NCI-H2171 treated with DMSO at 0.1 percent for 48 hours (cell line): Measurements from ENCODE around the gene RALY.

ENCODE experiments used
- DNase-seq: peaks from one replicate; lab custom pipeline; 2025; lab: John Stamatoyannopoulos, UW

RALY gene

GRCh38 chr20:34076952-34077351 is 83.2 kb downstream of the RALY start:
- no peak for DNase-seq

DNA sequence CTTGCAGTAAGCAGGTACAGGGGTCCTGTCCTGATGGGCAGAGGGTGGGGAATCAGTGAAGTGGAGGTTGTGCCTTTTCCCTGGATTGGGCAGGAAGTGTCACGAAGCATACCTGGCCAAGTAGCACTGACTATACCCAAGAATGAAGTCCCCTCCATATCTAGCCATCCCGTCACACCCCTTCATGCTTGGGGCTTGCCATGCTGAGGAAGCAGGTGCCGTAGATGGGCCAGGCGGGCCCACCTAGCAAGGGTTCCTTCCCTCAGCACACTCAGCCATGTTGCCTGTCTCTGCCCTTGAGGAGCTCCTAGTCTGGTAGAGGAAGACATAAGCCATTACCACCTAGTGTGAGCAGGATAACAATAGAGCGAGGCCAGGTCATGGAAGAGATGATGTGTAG is 84.8 kb downstream of the RALY start:
- DNase-seq, result no peak

- no peak for DNase-seq
These were observed 86.1 kb downstream of the RALY start for GRCh38 chr20:34079818-34080217.

DNA sequence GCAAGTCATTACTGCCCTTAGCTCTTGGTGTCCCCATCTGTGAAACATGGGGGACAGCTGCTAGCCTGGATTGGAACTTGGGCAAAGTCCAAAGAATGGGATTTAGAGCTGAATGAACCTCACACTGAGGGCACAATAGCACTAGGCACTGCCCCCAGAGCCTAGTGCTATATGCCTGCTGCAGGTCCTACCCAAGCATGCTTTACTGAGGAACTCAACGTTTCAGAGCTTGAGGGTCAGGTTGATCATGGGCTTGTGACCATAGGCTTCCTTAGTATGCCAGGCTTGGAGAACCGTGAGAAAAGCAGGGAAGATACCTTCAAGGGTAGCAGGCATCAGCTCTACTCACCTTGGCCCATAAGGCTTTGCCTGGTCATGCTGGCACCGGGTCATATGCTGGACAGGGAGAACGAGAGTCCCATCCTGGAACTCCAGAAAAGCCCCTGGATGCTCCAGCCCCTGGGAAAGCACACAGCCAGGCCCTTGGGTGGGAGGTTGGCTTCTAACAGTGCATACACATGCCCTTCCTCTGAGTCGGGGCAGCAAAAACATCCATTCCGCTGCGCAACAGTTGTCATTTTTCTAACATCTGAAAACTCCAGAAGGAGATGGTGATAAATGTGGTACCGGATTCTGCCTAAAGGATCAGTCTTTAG is 88.6 kb downstream of the RALY start:
- no peak for DNase-seq

- DNase-seq, result no peak
These were observed 89.4 kb downstream of the RALY start for GRCh38 chr20:34083137-34083536.

DNA sequence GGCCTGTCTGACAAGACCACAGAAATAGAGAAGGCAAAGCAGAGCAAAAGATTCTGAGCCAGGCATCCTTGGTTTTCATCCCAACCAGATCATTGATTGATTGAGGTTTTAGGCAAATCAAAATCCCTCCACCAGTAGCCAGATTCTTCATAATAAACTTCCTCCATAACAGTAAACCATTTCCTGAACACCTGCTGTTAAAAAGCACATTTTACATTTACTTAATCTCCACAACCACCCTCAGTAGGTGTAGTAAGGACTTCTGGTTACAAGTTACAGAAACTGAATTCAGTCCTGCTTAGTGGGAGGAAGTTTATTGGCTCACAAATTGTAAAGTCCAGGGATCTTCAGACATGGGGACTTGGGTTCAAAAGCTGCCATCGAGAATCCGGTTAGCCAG is 90.1 kb downstream of the RALY start:
- DNase-seq, result no peak

DNA sequence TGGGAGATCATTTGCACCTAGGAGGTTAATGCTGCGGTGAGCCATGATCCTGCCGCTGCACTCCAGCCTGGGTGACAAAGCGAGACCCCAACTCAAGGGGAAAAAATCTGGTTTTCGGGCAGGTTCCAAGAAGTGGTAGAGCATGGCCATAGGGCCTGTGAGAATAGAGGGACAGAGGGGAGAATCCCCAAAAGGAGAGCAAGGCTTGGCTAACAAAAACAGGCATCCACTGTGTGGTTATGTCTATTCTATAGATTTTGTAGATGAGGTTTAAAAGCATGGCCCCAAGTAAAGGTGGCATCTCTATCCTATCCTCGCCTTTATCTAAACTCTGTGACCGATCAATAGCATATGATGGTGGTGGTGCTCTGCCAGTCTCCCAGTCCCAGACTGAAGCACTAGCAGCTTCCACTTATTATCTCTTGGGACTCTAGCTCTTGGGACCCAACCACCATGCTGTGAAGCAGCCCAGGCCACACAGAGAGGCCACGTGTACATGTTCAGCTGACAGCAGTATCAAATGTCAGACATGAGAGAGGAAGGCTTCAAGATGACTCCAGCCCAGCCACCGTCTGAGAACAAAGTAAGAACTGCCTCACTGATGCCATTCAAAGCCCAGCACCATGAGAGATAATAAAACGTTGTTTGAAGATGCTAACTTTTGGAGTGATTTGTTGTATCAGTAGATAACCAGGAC is 90.7 kb downstream of the RALY start:
- peak; percentile 80 for DNase-seq

- no peak for DNase-seq
These were observed 91.9 kb downstream of the RALY start for GRCh38 chr20:34085544-34086040.

- peak; percentile 37 for DNase-seq
These were observed 94.8 kb downstream of the RALY start for GRCh38 chr20:34088305-34089174.

- DNase-seq, result peak; percentile 56
These were observed 95.4 kb downstream of the RALY start for GRCh38 chr20:34089175-34089479.

DNA sequence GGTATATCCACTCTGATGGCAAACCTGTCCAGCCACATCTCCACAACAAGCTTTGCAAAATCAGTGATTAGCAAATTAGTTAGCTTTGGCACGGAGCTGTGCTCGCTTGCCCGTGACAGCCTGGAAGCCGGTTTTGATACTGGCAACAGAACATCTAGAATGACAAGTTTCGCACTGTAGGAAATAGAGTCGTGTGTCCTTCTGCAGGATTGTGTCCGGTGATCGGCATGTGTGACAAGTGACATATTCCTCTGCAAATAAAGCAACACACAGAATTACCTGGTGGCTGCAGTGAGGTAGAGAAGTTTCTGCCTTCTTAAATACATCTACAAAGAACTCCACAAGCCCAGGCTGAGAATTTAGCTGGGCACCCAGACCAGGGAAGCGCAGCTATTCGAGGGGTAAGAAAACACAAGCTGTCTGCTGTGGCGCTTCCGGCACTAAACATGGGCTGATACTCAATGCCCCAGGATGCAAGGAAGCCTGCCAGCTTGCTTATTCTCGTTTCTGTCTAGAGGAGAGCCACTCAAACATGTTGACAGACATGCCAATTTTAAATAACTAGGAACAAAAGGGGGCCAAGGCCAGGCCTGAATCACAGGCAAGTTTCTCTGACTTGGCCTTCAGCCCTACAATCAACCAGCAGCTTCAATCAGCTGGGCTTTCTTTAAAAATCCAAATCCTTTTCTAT is 96.1 kb downstream of the RALY start:
- DNase-seq, result peak; percentile 42

GRCh38 chr20:34090645-34091044 is 96.9 kb downstream of the RALY start:
- DNase-seq, result no peak

DNA sequence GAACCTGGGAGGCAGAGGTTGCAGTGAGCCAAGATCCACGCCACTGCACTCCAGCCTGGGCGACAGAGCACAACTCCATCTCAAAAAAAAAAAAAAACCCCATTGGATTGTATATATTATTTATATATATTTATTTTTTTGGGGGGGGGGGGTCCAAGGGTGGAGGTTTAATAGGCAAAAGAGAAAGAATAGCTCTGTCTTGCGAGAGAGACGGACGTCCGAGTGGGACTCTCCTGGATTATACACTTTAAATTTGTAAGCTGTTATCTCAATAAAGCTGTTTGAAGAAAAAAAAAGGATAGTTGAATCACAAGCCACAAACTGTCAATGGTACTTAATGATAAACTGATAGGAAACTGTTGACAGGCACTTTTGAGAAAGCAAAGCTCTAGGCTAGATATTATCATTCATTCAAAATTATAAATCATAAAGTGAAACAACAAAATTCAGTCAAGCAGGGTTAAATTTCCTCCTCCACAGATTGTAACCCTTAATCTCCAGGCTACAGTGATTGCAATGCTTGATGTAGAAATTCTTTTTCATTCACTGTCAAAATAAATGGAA is 98.0 kb downstream of the RALY start:
- no peak for DNase-seq

DNA sequence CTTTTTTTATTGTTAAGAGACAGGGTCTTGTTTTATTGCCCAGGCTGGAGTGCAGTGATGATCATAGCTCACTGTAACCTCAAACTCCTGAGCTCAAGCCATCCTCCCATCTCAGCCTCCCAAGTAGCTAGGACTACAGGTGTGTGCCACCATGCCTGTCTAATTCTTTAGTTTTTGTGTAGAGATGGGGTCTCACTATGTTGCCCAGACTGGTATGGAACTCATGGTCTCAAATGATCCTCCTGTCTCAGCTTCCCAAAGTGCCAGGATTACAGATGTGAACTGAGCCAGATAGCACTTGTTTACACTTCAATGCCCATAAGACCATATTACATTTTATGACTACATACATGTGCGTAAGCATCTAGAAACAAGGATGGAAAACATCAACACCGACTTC is 100.2 kb downstream of the RALY start:
- DNase-seq, result no peak

DNA sequence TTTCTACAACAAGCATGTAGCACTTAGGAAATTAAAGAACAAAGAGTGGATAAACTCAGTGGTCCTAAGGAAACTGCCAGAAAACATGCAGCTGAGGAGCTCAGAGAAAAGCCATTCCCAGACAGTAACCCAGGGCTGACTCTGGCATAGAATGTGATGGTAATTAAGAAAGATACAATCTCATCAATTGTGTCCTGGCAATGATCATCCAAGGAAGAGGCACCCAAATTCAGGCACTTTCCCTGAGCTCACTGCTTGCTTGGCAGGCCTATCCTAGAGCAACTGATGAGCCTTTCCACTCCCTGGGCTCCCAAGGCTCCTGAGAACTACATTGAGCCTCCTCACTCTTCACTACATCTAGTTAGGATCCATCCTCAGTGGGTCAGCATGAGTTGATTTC is 102.1 kb downstream of the RALY start:
- no peak for DNase-seq

DNA sequence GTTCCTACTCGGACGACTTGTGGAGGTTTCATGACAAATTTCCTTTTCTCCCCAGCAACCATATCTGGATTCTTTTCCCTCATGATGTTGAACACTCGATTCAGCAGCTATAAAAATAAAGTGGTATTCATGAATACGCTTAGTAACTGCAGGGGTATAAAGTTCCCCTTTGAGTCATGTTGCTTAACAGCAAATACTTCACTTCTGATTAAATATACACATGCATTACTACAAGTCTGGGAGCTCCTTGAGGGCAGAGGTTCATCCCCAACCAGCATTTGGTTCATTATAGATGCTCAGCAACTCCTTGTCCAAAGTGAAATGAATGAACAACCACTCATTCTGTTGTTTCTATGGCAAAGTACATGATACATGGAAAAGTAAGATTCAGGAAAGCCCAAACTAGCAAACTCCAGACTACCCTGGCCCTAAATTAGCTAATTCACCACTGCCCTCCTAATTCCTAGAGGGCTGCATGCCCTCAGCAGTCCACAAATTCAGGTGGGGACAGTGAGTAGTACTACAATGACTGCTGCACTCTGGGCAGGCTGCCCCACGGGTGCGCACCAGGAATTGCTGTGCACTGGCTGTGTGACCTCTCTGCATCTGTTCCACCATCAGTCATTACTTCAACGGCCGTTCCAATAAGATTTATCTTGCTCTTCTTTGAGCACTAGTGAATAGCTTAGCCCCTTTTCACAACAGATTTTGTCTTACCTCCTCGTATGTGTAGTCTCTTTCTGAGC is 103.2 kb downstream of the RALY start:
- no peak for DNase-seq

GRCh38 chr20:34098570-34098969 is 104.9 kb downstream of the RALY start:
- DNase-seq, result no peak

DNA sequence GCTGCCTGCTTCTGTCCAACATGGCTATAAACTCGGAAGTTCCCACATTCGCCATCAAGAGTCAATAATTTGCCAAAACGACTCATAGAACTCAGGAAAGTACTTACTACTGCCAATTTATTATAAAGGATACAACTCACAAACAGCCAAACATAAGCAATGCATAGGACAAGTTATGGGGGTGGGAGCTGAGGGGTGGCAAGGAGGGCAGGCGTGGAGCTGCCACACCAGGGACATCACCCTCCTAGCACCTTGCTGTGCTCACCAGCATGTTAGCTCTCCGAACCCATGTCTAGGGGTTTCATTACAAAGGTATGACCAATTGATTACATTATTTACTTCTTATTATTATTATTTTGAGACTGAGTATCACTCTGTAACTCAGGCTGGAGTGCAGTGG is 106.0 kb downstream of the RALY start:
- DNase-seq, result no peak

- no peak for DNase-seq
These were observed 106.9 kb downstream of the RALY start for GRCh38 chr20:34100576-34100975.

GRCh38 chr20:34102342-34102741 is 108.6 kb downstream of the RALY start:
- DNase-seq, result no peak

DNA sequence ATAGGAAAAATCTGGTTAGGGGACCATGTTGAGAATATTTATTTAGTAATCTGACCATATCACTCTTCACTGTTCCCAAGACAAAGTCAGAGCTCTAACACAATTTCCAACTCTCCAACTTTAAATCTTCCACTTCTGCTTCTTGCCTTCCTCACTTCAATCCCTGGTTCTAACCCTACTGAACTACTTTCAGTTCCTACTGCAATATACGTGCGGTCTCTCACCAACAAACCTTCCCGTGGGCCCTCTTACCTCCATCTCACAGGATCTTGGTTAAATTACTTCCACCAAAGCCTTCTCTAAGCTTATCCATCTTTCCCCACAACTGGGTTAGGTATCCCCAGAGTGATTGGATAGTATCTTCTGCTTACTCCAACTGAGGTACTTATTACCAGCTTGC is 110.3 kb downstream of the RALY start:
- no peak for DNase-seq
